GM04504 (cell line): Measurements from ENCODE around the gene FBXL4.
A peak's percentile ranks its signal among the peaks of the same experiment; 100 is the strongest.

ENCODE experiments used
- DNase-seq: peaks from one replicate; pipeline ENCODE4 v3.0.0-alpha.2; 2012; ENCODE audit warnings: low read depth

The FBXL4 gene

GRCh38 chr6:98838032-98838431 lies 109.7 kb downstream of the FBXL4 start:
- no peak for DNase-seq

GRCh38 chr6:98836962-98837944 lies 110.5 kb downstream of the FBXL4 start:
- DNase-seq, result no peak

DNA sequence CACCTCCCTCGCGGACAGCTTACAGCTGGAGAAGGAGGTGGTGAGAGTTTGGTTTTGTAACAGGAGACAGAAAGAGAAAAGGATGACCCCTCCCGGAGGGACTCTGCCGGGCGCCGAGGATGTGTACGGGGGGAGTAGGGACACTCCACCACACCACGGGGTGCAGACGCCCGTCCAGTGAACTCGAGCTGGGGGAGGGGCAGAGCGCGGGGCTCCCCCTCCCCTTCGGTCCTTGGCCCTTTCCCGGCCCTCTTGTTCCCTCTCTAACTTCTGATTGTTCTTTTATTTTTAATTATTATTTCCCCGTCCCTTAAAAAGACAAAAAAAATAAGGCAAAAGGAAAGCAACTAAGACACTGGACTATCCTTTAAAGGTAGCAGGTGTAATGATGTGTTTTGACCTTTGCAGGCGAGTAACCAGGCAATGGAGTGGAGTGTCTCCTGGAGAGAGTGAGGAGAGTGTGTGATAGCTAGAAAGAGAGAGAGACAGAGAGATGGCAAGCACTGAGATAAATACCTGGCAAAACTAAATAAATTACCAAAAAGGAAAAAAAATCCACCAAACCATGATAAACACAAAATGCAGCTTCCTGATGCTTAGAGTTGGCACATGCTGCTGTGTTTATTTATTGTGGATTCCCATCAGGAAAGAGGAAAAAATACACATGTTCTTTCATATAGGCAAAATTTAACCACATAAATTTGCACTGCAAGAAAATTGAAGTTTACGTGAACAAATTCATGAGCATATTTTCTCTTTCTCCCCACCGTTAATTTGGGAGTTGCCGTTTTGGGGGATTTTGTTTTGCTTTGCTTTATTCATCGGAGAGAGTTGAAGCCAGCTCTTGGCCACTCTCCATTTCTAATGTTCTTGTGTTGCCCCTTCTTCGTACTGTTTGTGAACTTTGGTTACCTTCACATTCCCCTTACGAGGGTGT lies 111.5 kb downstream of the FBXL4 start:
- DNase-seq, result no peak

GRCh38 chr6:98835149-98836024 lies 112.4 kb downstream of the FBXL4 start:
- DNase-seq, result no peak

- DNase-seq, result peak; percentile 71
These were observed 113.4 kb downstream of the FBXL4 start, which contains the start of gene POU3F2 for GRCh38 chr6:98834060-98835031. POU3F2 (plus strand) TSS chr6:98834574; CDS start chr6:98834874, 300 bp downstream.

DNA sequence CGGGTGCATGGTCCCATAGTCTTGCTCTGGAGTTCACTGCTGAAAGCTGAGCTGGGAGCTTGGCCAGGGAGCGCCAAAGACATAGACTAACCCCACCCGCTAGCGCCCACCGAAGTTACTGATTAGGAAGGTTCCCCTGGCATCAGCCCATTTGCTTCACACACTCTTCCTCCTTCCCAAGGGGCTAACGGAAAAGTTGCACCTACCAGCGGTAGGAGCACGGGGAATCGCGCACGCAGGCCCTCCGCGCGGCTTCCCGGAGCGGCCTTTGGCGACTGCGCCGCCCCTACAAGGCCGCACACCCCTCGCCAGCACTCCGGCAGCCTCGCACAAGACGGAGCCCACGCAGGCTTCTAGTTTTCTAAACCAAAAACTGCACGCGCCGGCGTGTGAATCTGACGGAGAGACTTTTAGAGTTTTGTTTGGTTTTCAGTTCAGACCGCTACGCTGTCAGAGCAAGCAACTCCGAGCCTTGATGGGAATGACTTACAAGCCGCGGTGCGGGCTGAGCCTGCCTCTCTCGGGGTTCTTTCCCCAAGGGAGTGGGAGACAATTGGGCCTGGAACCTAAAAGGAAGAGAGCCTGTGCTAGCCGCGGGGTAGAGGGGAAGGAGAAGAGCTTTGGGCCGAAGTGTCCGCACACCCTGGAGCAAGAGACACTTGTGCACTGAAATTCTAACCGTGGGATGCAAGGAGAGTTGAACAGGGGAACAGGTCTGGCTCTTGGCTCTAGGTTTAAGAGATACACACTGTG lies 114.3 kb downstream of the FBXL4 start:
- no peak for DNase-seq

- DNase-seq, result no peak
These were observed 114.8 kb downstream of the FBXL4 start for GRCh38 chr6:98833057-98833306.

- peak; percentile 58 for DNase-seq
These were observed 115.3 kb downstream of the FBXL4 start for GRCh38 chr6:98832284-98833056.

DNA sequence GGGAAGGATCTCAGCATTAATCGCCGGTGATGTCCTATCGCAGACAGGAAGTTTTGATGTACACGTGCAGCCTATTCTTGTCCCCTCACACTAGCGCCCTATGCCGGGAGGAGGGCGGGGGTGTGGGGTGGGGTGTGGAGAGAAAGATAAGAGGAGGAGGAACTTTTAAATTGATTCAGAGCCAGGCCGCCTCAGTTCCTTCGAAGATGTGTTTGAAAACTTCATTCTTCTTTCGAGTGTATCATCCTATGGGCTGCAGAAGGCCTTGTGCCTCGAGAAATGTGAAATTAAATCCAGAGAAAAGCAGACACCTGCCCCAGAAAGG lies 115.8 kb downstream of the FBXL4 start:
- DNase-seq, result no peak

GRCh38 chr6:98831057-98831958 lies 116.4 kb downstream of the FBXL4 start:
- DNase-seq, result no peak

- no peak for DNase-seq
These were observed 117.6 kb downstream of the FBXL4 start for GRCh38 chr6:98830146-98830545.

DNA sequence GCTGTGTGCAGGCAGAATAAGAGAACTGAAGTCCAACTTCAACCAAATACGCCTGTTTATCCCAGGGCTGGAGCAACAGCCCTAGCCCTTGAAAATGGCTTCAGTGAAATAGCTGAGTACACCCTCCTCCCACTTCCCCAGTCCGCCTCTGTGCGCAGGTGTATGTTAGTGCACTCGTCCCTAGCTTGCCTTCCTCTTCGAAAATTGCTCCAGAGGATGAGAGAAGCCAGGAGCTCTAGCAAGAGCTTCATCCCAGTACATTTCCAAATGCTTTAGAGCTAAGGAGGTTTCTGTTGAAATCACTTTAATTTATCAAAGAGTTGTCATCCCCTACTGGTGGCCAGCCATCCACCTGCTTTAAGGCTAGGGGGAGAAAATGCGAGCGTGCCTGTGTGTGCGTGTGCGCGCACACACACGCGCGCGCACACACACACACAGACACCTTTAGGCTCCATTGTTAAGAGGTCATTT lies 118.8 kb downstream of the FBXL4 start:
- no peak for DNase-seq

- DNase-seq, result no peak
These were observed 119.4 kb downstream of the FBXL4 start for GRCh38 chr6:98828211-98828788.

DNA sequence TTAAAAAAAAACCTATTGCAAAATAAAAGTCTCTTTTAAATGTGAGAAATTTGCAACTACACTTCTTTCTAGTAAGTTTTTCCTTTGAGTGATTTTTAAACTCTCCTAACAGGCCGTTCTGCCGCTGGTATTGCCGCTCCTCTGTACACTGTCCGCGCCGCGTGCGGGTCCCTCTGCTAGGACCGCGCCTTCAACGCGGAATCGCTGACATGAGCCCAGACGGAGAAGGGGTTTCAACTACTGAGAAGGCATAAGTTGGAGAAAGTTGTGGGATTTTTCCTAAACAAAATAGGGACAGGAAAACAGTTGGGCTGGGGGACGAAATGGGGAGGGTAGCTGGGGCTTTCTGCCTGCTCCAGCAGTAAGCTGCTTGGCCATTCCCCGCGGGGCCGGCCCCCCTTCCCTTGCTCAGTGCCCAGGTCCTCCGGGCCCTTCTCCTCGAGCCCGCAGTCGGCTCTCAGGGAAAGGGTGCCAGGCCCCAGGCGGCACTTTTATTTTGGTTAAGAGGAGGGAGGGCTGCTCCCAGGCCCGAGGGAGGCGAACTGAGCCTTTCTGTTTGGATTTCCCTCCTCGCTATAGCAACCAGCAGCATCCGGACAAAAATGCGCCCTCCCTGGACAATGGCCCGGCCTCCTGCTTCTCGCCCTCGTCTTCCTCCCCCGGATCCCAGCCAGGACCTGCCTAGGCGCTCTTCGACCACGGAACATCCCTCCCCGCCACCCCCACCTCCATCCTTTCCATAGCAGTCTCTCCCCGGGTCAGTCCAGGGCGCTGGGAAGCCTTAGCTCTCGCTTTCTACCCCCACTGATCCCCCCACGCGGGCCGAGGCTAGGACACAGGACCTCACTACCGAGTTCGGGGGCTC lies 120.2 kb downstream of the FBXL4 start:
- no peak for DNase-seq

DNA sequence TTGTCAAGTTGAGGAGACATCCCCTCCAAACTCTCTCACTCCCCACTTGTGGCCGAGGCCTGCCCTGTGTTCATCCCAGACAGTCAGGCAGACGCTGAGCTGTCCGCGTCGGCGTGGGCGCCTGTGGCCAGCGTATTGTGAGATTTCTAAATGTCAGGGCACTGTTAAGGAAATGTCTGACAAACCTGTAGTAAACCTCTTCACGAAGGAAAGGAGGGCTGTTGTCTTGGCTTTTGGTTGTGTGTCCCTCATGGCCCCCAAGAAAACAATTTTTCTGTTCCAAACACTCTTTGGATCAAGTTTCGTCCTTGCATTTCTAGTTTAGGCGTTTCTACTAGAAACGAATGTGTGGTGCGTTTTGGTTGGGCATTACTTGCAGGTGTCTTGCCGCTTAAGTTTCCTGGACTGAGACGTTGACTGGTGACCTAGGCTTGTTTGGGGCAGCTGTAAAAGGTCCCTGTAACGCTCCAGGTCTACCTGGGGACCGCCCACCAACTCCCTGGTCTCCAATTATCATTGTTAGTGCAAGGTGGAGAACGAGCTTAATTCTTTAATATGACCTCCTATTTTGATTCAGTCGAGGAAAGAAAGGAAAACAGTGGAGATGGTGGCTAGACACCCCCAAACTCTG lies 122.0 kb downstream of the FBXL4 start:
- no peak for DNase-seq

DNA sequence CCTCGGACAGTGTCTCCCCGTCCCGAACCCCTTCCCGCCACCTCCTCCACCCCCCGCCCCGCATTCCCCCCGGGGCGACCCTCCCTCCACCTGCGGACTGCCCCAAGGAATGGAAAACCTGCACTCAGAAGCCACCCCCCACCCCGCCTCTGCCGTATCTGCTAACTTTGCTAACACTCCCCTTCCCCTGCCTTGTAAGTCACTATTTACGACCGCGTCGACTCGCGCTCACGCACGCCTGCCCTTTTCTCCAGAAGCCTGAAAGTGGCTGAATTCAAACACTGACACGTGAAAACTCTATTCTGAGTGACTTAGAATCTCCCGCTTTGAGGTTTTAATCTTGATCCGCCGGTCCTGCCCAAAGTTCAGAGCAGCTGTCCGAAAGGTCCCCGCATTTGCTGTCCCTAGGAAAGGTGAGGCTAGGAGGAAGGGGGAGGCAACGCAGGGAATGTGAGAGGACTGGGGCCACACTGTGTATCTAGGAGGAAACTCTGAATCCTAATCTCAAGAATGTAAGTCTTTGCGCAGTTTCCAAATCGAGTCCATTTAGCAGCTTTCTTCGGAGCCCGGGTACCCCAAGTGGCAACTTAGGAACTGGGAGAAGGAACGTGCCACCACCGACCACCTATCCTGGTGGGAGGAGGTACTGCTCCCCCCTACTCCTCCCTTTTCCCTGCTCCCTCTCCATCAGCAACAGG lies 122.7 kb downstream of the FBXL4 start:
- DNase-seq, result no peak
